Retinal pigment epithelial cell (primary cell): ENCODE data around the gene ARSK.

Experiments
- DNase-seq: peaks from one replicate; pipeline ENCODE4 v3.0.0-alpha.2; 2010; ENCODE audit warnings: low read depth
- H3K4me3 ChIP-seq: 2 replicates; pipeline ENCODE4 v1.5.1; 2011; ENCODE audit warnings: mild to moderate bottlenecking, low read length, control low read depth, moderate library complexity
- CTCF ChIP-seq: conservative IDR thresholded peaks from 2 replicates; pipeline ENCODE4 v1.5.1; 2011; ENCODE audit warnings: low read depth, low read length, control low read depth, inconsistent platforms

Gene ARSK

GRCh38 chr5:95609711-95610110 is 54.8 kb downstream of the ARSK start:
- DNase-seq, result no peak
- no peak overlapping the region for H3K4me3 ChIP-seq
- TF ChIP-seq CTCF, result no peak

- no peak for TF ChIP-seq CTCF
- DNase-seq, result no peak
- H3K4me3 ChIP-seq, result no peak overlapping the region
These were observed 55.6 kb downstream of the ARSK start for GRCh38 chr5:95610546-95610945.

GRCh38 chr5:95611396-95611795 is 56.5 kb downstream of the ARSK start:
- no peak for TF ChIP-seq CTCF
- DNase-seq, result no peak
- H3K4me3 ChIP-seq, result no peak overlapping the region

GRCh38 chr5:95613514-95613913 is 58.6 kb downstream of the ARSK start:
- no peak for DNase-seq
- TF ChIP-seq CTCF, result no peak
- no peak overlapping the region for H3K4me3 ChIP-seq

GRCh38 chr5:95615164-95615467 is 60.2 kb downstream of the ARSK start:
- no peak for TF ChIP-seq CTCF
- no peak for DNase-seq
- H3K4me3 ChIP-seq, result no peak overlapping the region

- no peak overlapping the region for H3K4me3 ChIP-seq
- TF ChIP-seq CTCF, result no peak
- no peak for DNase-seq
These were observed 62.2 kb downstream of the ARSK start for GRCh38 chr5:95617057-95617456.

GRCh38 chr5:95619096-95619495 is 64.2 kb downstream of the ARSK start:
- H3K4me3 ChIP-seq, result no peak overlapping the region
- no peak for TF ChIP-seq CTCF
- no peak for DNase-seq
